Stimulated activated CD4-positive, alpha-beta T cell treated with anti-CD3 and anti-CD28 coated beads, Interleukin-15, amount 100 ng/mL, for 48 hours (primary cell): ENCODE measurements around the gene BCL10.

Experiments used
- DNase-seq, 2 donors: peaks; one replicate each; pipeline ENCODE4 v3.0.0-alpha.2; 2020; ENCODE audit warnings: low read depth in 2 of 2

Gene BCL10

GRCh38 chr1:85276215-85276977 is at the start of gene BCL10:
Gene BCL10 (minus strand): TSS chr1:85276632. CDS start chr1:85276352, 280 bp downstream.
- DNase-seq = peak; percentile 94 to 96

- no peak for DNase-seq
These were observed 49.5 kb upstream of the BCL10 start for GRCh38 chr1:85325920-85326319.

- DNase-seq = no peak
These were observed 47.3 kb upstream of the BCL10 start for GRCh38 chr1:85323770-85324169.

GRCh38 chr1:85322655-85323054 is 46.2 kb upstream of the BCL10 start:
- DNase-seq = no peak

GRCh38 chr1:85321237-85321964 is 45.0 kb upstream of the BCL10 start:
- peak; percentile 11 to 22 for DNase-seq

- DNase-seq = no peak
These were observed 44.1 kb upstream of the BCL10 start for GRCh38 chr1:85320371-85321131.

GRCh38 chr1:85319931-85320330 is 43.5 kb upstream of the BCL10 start:
- no peak for DNase-seq

GRCh38 chr1:85319491-85319890 is 43.1 kb upstream of the BCL10 start:
- DNase-seq = no peak

- DNase-seq = no peak
These were observed 41.8 kb upstream of the BCL10 start for GRCh38 chr1:85318217-85318616.

GRCh38 chr1:85317560-85317959 is 41.1 kb upstream of the BCL10 start:
- no peak for DNase-seq

- no peak for DNase-seq
These were observed 39.9 kb upstream of the BCL10 start for GRCh38 chr1:85316321-85316720.

GRCh38 chr1:85315789-85316188 is 39.4 kb upstream of the BCL10 start:
- DNase-seq = no peak

GRCh38 chr1:85314726-85315125 is 38.3 kb upstream of the BCL10 start:
- no peak for DNase-seq

- no peak for DNase-seq
These were observed 37.7 kb upstream of the BCL10 start for GRCh38 chr1:85313888-85314696.

- DNase-seq = no peak
These were observed 35.4 kb upstream of the BCL10 start for GRCh38 chr1:85311818-85312217.

- DNase-seq = no peak
These were observed 32.5 kb upstream of the BCL10 start for GRCh38 chr1:85308833-85309350.

- DNase-seq = peak; percentile 40 to 54
These were observed 31.8 kb upstream of the BCL10 start for GRCh38 chr1:85307987-85308832.

GRCh38 chr1:85306236-85306635 is 29.8 kb upstream of the BCL10 start:
- DNase-seq = no peak

- DNase-seq = no peak
These were observed 27.2 kb upstream of the BCL10 start for GRCh38 chr1:85303440-85304162.

GRCh38 chr1:85300140-85300539 is 23.7 kb upstream of the BCL10 start:
- DNase-seq = no peak
